Measurements from ENCODE around the gene GRID2. TPM values are rescaled to one million over a fixed set of nuclear protein-coding genes. Genes with fewer than 3 reads are reported as not detected.
A peak's percentile ranks its signal among the peaks of the same experiment; 100 is the strongest.
"Not testable (repeated sequence)": the region's sequence is repeated elsewhere in the genome, so short reads cannot be mapped to it uniquely, and the experiment has no call there.

Gene GRID2
- total RNA-seq, 2 donors from 2014 or later, result not detected

DNA sequence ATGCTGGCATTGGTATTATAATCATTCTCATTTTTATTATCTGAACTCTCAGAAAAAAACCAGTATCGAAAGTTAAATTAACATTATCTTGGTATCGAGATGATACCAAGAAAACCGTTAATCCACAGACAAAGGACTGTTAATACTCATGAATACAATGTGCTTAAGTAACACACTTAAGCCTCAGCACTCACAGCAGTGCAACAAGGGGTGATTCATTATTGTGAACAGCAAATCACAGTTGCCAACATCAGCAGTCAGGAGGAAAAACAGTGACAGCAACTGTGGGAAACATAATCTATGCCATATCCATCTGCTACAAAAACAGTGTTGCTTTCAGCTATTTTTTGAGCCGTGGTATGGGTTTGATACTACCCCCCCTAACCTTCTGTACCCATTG, 1313.8 kb downstream of the GRID2 start:
- Mint-ChIP-seq H3K9me3 (peaks cover 0 to 3% of the 10 kb centered on the region in 2 donors), H3K27ac (no peak overlapping the region), H3K36me3 (no peaks in the 10 kb centered on the region)
- no peak for ATAC-seq
- DNase-seq (ENCODE audit: low spot score in 2 of 2), result no peak

DNA sequence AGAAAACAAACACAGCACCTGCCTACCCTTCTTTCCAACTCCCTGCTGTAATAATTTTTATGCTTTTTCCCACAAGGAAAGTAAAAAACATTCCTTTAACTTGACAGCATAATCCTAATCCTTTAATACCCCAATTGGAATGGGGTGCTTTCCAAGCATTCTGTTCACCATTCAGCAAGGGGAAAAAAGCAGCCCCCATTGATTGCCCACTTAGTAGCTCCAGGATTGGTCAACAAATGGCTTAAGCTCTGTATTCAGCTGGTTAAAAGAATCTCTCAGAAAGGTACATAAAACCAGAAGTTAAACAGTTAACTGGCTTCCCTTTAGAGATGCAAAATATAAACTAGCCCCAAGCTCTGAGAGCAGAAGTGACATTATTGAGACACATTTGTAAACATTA, 1330.0 kb downstream of the GRID2 start:
- Mint-ChIP-seq H3K36me3 (peaks cover 0 to 4% of the 10 kb centered on the region in 2 donors), H3K27ac (no peak overlapping the region), H3K9me3 (peaks cover 0 to 5% of the 10 kb centered on the region in 2 donors)
- ATAC-seq (no peak), DNase-seq (ENCODE audit: low spot score in 2 of 2) (no peak)

DNA sequence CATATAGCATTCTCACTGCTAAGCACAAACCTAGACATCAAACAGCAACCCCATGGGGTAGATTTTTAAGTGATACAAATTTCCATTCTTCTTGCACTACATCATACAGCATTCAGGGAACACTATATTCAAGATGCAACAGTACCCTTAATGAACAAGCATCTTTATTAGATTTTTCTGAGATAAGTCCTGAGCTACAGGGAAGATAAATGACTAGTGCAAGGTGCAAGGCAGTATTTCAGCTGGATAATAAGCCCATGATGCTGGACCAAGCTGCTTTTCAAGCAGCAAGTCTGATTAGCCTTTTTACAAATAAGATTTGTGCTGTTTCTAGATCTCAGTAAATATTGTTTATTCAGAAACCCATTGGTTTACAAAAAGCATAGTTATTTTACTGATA, 1332.2 kb downstream of the GRID2 start:
- Mint-ChIP-seq H3K36me3 (peaks cover 0 to 4% of the 10 kb centered on the region in 2 donors), H3K9me3 (peaks cover 0 to 5% of the 10 kb centered on the region in 2 donors), H3K27ac (no peak overlapping the region)
- DNase-seq (ENCODE audit: low spot score in 2 of 2), result no peak
- ATAC-seq, result no peak

GRCh38 chr4:93645120-93645519, 1341.4 kb downstream of the GRID2 start:
- Mint-ChIP-seq H3K9me3 (no peaks in the 10 kb centered on the region), H3K36me3 (no peaks in the 10 kb centered on the region), H3K27ac (no peak overlapping the region)
- no peak for ATAC-seq
- DNase-seq (ENCODE audit: low spot score in 2 of 2), result no peak

DNA sequence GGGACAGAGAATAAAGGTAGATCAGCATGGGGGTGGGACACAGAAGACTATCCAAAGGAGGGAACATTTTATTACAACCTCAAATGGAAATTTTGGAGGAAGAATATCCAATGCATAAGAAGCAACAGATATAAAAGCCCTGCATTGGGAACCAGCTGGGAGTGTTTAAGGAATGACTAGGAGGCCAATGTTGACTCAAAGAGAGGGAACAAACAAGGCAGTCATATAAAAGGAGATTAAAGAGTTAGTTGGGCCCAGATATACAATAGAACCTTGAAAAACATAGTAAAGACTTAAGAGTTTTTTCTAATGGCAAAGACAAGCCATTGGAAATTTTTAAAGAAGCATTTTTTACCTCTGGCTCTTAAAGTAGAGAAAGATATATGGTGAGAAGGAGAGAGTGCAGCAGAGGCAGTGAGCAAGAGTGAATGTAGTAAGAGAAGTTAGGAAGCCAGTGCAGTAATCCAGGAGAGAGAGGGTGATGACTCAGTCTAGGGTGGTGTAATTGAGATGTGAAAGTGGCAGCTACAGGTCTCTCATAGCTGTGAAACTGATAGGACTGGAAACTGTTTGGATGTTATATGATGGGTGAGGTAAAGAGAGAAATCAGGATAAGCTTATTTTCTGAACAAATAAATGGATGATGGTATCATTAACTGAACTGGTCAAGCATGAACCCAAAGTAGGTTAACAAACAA, 1342.6 kb downstream of the GRID2 start:
- Mint-ChIP-seq H3K27ac (no peak overlapping the region), H3K9me3 (no peaks in the 10 kb centered on the region), H3K36me3 (no peaks in the 10 kb centered on the region)
- no peak for DNase-seq (ENCODE audit: low spot score in 2 of 2)
- ATAC-seq, result no peak

- Mint-ChIP-seq H3K9me3 (no peaks in the 10 kb centered on the region), H3K27ac (no peak overlapping the region), H3K36me3 (no peaks in the 10 kb centered on the region)
- DNase-seq (ENCODE audit: low spot score in 2 of 2), result no peak
- no peak for ATAC-seq
Observed at GRCh38 chr4:93648258-93648657, 1344.5 kb downstream of the GRID2 start.

GRCh38 chr4:93649828-93650227, 1346.1 kb downstream of the GRID2 start:
- no peak overlapping the region for H3K27ac Mint-ChIP-seq
- ATAC-seq (no peak), DNase-seq (ENCODE audit: low spot score in 2 of 2) (no peak)
- no peaks in the 10 kb centered on the region for H3K36me3 Mint-ChIP-seq
- no peaks in the 10 kb centered on the region for H3K9me3 Mint-ChIP-seq

- H3K9me3 Mint-ChIP-seq, result no peaks in the 10 kb centered on the region
- DNase-seq (ENCODE audit: low spot score in 2 of 2) (no peak), ATAC-seq (no peak)
- H3K36me3 Mint-ChIP-seq, result no peaks in the 10 kb centered on the region
- peak overlapping the region in 1 of 2 donors; percentile 74 for H3K27ac Mint-ChIP-seq
Observed at GRCh38 chr4:93654211-93654610, 1350.4 kb downstream of the GRID2 start.

GRCh38 chr4:93657527-93657926, 1353.8 kb downstream of the GRID2 start:
- Mint-ChIP-seq H3K27ac (no peak overlapping the region), H3K9me3 (peaks cover 9% of the 10 kb centered on the region in 2 donors), H3K36me3 (no peaks in the 10 kb centered on the region)
- no peak for ATAC-seq
- no peak for DNase-seq (ENCODE audit: low spot score in 2 of 2)

GRCh38 chr4:93658443-93658842, 1354.7 kb downstream of the GRID2 start:
- peaks cover 9 to 14% of the 10 kb centered on the region in 2 donors for H3K9me3 Mint-ChIP-seq
- no peak for ATAC-seq

GRCh38 chr4:93659629-93660028, 1355.9 kb downstream of the GRID2 start:
- ATAC-seq, result no peak
- H3K9me3 Mint-ChIP-seq, result peaks cover 9 to 14% of the 10 kb centered on the region in 2 donors
- H3K27ac Mint-ChIP-seq, result no peak overlapping the region
- DNase-seq (ENCODE audit: low spot score in 2 of 2), result no peak
- H3K36me3 Mint-ChIP-seq, result no peaks in the 10 kb centered on the region

More at GRCh38 chr4:93658443-93658842, 1354.7 kb downstream of the GRID2 start:
- no peak overlapping the region for H3K27ac Mint-ChIP-seq
- DNase-seq (ENCODE audit: low spot score in 2 of 2), result no peak
- no peaks in the 10 kb centered on the region for H3K36me3 Mint-ChIP-seq

GRCh38 chr4:93660036-93660435, 1356.3 kb downstream of the GRID2 start:
- Mint-ChIP-seq H3K9me3 (peaks cover 9 to 14% of the 10 kb centered on the region in 2 donors), H3K27ac (no peak overlapping the region), H3K36me3 (no peaks in the 10 kb centered on the region)
- no peak for DNase-seq (ENCODE audit: low spot score in 2 of 2)
- no peak for ATAC-seq

GRCh38 chr4:93670434-93670833, 1366.7 kb downstream of the GRID2 start:
- DNase-seq (ENCODE audit: low spot score in 2 of 2), result no peak
- Mint-ChIP-seq H3K36me3 (no peaks in the 10 kb centered on the region), H3K27ac (no peak overlapping the region), H3K9me3 (peaks cover 0 to 7% of the 10 kb centered on the region in 2 donors)
- no peak for ATAC-seq

- H3K36me3 Mint-ChIP-seq, result no peaks in the 10 kb centered on the region
- DNase-seq (ENCODE audit: low spot score in 2 of 2) (no peak), ATAC-seq (no peak)
- H3K9me3 Mint-ChIP-seq, result peaks cover 0 to 7% of the 10 kb centered on the region in 2 donors
- H3K27ac Mint-ChIP-seq, result no peak overlapping the region
Observed at GRCh38 chr4:93671093-93671492, 1367.3 kb downstream of the GRID2 start.

- H3K27ac Mint-ChIP-seq; ATAC-seq; DNase-seq (ENCODE audit: low spot score in 2 of 2): not testable (repeated sequence)
Observed at GRCh38 chr4:93676937-93677336, 1373.2 kb downstream of the GRID2 start.

DNA sequence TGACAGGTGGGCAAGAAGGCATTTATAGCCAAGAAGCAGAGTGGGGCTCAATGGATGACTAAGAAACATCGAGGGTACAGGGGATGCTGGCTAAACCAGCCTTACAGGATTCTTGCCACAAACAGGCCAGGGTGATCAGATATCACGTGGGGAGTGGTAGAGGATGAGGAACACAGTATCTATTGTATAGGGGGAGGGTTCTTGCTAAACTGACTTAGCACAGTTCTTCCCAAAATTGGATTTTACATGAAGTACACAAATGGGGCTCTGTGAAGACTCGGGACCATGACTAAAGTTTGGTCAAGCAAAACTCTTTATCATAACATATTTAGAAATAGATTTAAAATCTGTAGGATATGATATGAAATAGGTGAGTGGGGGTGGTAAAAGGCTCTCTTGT, 1380.8 kb downstream of the GRID2 start:
- H3K36me3 Mint-ChIP-seq, result no peaks in the 10 kb centered on the region
- ATAC-seq, result no peak
- peaks cover 0 to 3% of the 10 kb centered on the region in 2 donors for H3K9me3 Mint-ChIP-seq
- no peak overlapping the region for H3K27ac Mint-ChIP-seq
- no peak for DNase-seq (ENCODE audit: low spot score in 2 of 2)

More at GRCh38 chr4:93676937-93677336, 1373.2 kb downstream of the GRID2 start:
- not testable (repeated sequence) for H3K9me3 Mint-ChIP-seq, H3K36me3 Mint-ChIP-seq

DNA sequence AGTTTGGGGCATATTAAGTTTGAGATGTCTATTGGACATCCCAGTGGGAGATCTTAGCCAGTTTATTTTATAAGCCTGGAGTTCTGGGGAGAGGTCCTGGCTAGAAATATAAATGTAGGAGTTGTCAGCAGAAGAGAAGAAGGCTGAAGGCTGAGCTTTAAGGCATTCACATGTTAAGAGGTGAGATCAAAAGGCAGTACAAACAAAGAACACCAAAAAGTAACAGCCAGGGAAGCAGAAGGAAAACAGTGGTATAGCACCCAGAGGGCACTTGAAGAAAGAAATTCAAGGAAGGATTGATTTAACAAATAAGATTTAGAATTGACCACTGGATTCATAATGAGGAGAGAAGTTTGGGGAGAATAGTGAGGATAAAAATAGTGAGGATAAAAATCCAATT, 1383.5 kb downstream of the GRID2 start:
- no peaks in the 10 kb centered on the region for H3K36me3 Mint-ChIP-seq
- H3K27ac Mint-ChIP-seq, result no peak overlapping the region
- ATAC-seq (no peak), DNase-seq (ENCODE audit: low spot score in 2 of 2) (no peak)
- H3K9me3 Mint-ChIP-seq, result peaks cover 0 to 3% of the 10 kb centered on the region in 2 donors

GRCh38 chr4:93688978-93689377, 1385.2 kb downstream of the GRID2 start:
- H3K27ac Mint-ChIP-seq, result no peak overlapping the region
- H3K36me3 Mint-ChIP-seq, result no peaks in the 10 kb centered on the region

More at GRCh38 chr4:93688978-93689377, 1385.2 kb downstream of the GRID2 start:
- peaks cover 0 to 3% of the 10 kb centered on the region in 2 donors for H3K9me3 Mint-ChIP-seq
- ATAC-seq, result no peak
- DNase-seq (ENCODE audit: low spot score in 2 of 2), result no peak

Data from activated naive CD4-positive, alpha-beta T cell treated with anti-CD3 and anti-CD28 coated beads, Interleukin-2, amount 50 U/mL, for 72 hours (primary cell).